Germinal center (tissue), 1 donor: Measurements from ENCODE around the gene IRX3.

Experiments
- DNase-seq: peaks from one replicate; pipeline ENCODE4 v3.0.0; 2012; ENCODE audit warnings: mixed read lengths, low spot score

IRX3 gene

DNA sequence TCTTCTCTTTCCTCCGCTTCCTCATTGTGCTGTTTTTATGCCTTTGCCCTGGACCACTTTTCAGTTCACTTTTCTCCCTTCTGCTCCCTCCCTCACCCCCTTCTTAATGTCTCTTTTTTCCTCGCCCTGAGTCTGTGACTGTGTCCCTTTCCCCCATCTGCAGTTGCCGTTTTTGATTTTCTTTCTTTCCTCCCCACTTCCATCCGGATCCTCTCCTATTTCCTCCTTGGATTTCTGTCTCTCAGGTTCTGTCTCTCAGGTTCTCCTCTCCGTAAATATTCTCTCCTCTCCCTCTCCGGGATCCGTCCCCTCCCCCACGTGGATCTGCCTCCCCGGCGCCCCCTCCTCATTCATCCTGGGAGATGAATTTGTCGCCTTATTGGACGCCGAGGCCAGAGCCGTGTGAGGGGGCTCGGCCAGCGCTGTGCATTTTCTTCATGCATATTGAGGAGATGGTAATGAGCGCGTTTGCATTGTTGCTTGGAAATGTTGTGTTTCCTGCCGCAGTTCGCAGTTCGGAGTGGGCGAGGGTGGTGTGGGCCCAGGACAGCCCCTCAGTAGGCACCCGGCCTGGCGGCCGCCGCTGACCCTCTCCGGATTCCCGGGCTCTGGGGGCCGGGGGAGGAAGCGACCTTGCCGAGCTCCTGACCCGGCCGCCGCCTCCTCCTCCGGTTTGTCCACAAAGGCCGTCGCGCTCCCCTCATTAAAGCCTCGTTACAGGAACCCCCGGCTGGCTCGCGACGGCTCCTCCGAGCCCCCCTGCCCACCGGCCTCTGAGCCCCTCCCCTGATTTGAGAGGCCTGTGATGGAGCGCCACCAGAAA is 4.5 kb upstream of the IRX3 start:
- no peak for DNase-seq

DNA sequence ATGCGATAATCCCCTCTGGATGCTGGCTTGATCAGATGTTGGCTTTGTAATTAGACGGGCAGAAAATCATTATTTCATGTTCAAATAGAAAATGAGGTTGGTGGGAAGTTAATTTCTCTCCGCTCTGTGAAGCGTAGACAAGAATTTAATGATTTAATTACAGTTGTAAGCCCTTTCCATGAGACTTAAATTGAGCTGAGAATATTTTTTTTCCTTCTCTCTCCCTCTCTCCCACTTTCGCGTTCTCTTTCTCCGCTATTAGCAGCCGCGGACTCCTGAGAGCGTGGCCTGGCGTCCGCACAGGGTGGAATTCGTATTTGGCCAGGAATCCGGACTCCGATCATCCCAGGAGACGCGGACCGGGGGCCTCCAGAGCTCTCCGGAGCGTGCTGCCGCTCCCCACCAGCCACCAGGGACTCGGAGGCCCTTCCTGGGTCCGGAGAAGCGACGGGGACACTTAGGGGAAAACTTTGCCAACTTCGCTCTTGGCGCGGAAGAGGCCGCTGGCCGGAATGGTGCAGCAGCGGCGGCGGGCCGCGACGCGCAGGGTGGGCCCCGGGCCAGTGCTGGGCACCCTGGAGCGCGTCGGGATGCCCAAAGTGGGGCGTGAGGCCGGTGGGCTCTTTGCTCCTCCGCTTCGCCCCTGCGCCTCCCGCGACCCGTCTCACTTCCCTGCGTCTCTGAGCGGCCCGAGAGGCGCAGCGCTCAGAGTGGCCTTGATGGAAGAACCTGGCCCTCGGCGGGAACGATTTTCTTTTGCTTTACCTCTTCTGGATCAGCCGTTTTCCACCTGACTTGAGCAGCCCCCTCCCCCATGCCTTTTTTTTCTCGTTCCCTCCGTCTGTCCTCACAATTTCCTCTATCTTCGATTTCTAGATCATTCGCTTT is 3.6 kb upstream of the IRX3 start:
- DNase-seq = no peak

DNA sequence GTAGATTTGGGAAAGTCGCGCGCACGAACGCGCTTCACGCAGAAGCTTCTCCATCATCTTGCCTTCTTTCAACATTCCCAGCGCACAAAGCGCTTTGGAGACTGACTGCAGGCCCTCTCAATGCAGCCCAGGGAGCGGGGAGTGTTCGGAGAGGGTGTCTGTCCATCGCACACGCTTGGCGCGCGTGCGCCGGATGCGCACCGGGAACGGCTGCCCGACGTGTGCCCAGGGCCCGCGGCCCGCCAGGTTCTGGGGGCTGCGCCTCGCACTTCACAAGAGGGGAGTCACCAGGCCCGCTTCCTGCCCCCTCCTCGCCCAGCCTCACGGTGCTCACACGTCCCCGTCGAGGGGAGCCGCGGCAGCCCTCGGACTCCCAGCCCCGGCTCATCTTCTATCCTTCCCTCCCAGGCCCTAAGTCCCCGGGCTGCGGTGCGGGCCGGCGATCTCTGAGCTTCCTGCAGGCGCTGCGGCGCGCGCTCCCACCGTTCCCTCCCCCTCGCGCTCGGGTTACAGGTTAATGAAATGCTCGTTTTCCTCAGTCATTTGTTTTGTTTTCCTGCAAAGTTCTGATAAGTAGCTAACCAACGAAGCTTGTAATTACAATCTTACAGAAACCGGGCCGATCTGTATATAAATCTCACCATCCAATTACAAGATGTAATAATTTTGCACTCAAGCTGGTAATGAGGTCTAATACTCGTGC is 2.8 kb upstream of the IRX3 start:
- DNase-seq = no peak

DNA sequence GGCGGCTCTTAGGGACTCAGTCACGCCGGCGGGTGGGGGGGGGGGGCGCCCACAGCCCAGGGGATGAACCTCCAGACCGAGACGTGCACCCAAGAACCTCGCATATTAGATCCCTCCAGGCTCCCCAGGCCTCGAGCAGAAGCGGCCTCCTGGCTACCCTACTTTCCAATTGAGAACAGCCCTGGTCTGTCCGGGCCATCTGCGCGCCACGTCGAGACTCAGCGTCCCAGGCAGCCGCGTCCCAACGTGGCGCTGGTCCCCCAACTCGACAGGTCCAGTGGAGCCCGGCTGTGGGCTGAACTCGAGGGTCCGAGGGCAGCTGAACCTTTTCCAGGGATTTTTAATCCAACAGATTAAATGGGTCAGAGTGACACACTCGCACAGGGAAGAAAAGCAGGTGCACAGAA is 2.3 kb upstream of the IRX3 start:
- no peak for DNase-seq

DNA sequence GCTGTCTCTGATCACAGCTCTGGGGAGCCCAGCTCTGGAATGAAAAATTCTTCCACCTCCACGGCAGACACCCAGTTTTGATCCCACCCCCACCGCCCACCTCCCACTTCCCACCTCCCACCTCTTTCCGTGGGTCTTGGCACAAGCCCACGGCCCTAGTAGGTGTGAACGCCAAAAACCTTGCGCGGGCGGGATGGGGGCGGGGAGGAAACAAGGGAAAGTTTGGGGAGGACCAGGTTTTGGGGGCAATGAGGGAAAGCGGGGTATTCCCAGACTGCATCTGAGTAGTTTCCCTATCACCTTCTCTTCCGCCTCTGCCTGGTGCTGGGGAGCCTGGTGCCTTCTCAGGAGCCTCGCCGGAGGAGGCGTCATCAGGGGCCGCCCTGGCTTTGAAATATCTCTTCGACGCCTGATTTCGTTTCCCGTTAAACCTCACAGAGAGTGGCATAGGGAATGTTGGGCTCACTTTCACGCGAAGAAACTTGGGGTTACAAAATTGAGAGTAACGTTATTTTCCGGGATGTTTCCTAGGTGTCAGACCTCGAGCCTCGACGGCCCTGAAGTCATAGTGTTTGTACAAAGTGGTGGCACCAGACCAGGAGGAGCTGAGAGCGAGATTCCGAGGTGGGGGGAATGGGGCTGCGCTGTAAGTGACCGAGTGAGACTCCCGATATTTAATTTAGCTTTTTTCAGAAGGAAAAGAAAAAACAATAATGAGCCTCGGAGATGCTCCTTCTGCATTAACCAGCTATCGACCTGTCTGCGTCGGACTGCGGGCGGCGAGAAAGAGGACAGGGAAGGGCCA is 1.6 kb upstream of the IRX3 start:
- DNase-seq = no peak

DNA sequence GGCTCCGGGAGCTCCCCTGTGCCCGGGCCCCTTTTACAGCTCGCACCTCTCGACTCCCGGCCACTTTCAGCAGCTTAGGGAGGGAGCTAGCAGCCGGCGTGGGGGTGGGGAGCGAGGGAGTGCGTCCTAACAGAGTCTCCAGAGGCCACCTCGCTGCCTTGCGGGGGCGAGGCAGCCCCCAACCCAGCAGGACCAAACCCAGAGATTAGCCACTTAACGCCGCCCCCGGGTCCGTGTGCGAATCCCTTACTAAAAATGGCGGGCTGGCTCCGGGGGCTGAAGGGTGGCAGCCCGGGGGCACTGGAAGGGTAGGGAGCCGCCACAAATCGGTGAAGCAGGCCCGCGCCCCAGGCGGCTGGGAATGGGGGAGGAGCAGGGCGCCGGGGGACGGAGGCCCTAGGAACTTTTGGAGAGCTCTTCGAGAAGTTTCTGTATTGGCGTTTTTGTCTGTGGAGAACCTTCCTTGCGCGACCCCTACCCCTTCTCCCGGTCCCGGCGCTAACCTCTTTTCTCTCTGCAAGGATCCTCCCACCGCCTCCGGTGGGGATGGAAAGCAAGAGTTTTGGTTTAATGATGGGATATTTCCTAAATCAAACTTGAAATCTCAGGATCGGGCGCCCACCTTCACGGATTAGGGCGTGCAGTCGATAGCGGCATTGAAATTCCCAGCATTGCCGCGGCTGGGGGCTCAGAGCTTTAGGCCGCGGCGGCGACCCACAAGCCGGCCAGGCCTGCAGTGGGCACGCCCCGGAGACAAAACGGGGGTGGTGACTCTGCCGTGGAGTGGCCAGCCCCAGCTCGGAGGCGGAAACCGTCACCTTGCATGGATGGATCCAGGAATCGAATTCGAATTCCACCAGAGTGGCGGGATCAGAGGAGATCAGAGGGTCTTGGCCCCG is 793 bp upstream of the IRX3 start:
- DNase-seq = no peak

DNA sequence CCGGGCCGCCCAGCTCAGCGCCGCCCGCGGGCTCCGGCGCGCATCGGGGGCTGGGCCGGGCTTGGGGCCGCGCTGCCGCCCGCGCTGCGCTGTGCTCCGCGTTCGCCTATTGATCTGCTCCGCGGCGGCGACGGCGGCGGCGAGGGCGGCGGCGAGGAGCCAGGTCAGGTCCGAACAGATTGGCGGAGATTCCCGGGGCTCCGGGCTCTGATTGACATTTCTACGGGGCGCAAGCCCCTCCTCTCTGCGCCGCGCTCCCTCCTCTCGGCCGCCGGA is 559 bp downstream of the IRX3 start:
- DNase-seq = no peak

DNA sequence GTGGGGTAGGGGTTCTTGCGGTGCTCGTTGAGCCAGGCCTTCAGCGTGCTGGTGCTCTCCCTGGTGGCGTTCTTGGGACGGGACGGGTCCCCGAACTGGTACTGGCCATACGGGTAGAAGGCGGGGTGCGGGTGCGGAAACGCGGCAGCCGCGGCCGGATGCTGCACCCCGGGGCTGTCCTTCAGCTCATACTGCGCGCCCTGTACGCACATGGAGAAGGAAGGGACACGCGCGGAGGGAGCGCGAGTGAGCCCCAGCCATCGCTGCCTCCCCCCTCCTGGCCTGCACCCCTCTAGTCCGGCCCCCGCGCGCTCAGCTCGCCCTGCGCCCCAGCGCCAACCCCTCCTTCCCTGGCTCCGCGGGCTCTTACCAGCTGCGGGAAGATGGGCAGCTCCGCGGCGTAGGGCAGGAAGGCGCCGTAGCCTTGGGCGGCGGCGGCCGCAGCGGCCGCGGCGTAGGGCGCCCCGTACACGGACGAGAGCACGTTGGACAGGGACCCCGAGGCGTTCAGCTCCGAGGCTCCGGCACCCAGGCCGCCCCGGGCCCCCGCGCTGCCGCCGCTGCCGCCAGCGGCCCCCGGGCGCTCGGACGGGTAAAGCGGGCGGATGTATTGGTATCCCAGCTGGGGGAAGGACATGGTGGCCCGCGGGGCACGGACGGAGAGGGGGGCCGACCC is 1.0 kb downstream of the IRX3 start:
- no peak for DNase-seq

DNA sequence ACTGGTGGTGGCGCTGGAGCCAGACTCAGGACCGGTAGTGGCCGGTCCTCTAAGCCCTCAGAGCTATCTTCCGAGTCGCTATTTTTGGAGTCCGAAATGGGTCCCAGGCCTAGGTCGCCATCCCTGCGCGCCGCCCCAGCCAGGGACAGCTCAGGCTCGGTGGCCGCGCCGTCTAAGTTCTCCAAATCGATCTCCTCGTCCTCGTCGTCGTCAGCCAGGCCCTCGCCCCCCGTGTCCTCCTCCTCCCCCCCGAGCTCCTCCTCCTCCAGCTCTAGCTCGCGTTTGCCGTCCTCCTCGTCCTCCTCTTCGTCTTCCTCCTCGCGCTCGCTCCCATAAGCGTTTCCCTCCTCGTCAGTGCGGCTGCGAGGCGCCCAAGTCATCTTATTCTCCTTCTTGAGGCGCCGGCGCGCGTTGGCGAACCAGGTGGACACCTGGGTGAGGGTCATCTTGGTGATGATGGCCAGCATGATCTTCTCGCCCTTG is 1.6 kb downstream of the IRX3 start:
- DNase-seq = no peak

DNA sequence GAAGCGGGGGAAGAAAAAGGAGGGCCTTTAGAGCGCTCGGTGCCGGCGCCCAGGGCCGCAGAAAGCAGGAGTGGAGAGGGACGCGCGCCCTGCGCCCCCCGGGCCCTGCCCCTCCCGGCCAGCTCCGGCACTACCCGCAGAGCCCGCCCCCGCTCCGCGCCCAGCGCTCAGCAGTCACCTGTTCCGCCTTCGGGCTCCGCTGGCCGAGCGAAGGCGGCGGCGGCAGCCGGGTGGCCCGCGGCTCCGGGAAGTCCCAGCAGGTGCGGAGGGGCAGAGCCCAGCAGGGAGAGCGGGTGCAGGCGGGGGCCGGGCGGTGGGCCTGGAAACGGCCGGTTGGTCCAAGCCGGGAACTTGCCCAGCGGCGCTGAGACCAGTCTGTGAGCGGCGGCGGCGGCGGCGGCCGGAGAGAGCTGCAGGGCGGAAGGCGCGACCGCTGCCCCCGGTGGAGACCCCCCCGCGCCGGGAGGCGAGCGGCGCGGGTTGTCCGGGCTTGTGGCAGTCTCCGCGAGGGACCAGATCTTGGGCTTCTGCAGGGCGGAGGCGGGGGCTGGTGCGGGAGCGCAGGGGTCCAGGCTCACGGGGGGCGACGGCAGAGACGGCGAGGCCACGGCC is 2.2 kb downstream of the IRX3 start:
- DNase-seq = no peak

DNA sequence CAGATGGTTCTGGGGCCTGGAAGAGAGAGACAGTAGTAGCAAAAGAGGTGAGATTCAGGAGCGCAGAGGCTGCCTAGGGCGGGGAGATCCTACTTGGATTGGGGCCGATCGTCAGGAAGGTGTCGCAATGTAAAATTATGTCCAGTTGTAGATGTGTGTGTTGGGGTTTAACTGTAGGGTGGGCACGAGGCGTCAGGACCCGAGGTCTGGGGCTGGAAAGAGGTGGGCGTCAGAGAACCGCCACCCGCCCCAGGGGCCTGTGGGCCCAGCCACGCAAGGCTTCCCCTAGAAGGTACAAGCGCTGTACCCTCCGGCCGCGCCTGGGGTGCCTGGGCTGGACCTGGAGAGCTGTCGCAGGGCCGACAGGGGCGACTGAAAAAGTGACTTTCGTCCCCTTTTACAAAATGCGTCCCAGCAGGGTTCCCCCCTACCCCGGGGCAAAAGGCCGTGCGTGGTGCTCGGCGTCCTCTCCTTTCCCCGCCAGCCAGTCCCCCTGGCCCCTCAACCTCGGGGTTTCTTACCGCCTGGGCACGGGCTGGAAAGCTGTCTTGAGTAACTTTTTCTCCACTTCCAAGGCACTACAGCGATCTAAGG is 2.8 kb downstream of the IRX3 start:
- DNase-seq = no peak

DNA sequence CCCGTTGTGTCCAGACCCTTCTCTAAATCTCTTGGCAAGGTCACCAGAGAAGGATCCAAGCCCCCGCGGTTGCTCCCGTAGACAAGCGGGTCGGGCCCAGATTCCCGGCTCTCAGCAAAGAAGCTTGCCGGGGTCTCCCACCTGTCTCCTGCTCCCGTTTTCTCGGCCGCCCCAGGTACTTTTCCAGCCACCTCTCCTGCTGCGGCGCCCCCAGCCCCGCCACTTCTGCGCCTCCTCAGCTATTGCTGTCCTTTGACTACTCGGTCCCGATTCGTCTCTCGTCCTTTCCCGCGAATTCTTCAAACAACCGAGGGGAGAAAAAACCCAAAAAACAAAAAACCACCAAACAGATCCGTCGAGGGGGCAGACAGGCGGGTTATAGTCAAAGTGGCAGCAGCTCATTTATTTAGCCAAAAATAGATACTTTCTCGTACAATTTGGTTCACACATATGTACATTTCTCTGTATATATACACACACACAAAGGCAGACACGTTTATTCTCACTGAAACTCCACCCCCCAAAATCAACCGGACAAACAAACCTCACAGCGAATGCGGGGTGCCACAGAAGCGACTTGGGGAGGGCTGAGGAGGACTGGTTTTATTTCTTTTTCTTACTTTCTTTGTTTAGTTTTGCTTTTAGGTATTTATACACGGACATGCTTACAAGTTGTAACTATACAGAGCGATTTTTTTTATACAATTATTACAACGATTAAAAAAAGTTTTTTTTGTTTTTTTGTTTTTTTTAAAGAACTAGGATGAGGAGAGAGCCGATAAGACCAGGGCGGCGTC is 3.5 kb downstream of the IRX3 start:
- DNase-seq = no peak

DNA sequence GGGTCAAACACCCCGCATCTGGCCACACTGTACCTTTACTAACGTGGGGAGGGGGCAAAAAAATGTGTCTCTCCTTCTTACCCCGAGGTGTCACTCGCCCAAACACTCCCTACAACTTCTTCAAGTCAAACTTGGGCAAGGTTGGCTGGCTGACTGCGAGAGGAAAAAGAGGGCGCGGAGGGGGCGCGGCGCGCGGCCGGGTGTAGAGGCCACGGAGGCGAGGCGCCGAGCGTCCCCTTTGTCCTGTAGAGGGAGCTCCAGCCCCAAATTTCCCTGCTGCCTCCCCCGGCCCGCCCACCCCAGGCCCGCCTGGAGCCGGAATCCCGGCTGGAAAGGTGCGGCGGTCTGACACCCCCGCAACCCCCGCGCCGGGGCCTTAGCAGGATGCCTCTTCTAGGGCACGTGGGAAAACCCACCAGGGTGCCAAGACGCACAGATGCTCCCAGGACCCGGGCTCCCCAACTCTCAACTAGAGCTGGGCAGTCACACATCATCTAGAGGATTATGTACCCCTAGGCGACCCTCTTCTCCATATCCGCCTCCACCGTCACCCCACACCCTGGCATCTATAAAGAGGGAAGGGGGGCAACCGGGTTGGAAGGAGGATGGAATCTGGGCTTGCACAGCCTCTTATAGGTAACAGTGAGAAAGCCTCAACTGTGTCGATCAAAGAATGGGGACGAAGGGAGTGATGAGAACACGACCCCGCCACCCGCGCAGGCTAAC is 4.2 kb downstream of the IRX3 start:
- peak; percentile 51 for DNase-seq

DNA sequence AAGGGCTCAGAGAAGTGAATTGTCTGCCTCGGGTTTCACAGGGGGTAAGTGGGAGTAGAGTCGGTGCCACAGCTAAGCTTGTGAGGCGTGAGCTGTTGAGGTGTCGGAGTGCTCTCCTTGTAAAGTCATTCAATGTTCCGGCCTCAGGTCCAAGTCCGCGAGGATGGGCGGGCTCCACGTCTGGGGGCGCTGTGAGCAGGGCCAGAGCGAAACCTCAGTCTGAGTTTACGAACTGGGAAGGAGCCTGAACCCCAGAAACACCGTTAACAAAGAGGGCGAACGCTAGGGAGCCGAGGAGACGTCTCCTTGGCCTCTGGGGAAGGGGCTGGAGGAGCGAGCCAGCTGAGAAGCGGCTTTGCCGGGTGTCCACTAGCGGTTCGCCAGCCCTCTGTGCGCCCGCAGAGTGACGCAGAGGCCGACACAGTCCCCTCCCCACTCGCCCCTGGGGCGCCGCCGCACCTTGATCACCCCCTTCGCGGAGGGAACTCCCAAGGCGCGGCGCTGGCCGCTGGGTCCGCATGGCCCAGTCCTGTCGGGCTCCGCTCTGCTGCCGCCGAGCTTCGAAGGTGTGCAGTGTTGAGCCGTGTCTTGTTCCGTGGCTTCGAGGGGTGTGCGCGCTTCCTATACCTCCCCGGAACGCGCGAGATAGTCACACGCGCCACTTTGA is 4.9 kb downstream of the IRX3 start:
- DNase-seq = no peak

DNA sequence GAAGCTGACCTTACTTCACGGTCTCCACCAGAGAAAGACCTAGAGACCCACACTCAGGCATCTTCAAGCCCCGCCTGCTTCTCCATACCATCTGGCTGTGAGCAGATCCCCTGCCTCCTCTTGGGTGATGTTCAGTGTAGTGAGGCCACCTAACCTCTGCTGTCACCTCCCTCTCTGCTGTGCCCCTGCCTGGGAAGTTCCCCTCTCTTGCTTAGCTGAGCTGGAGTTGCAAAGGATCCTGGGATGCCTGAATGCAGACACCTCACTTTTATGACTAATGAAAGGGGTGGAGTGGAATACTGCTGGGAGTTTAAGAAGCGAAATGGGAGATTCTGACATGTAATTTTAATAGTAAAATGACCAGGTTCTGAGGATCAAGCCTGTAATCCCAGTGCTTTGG is 5.8 kb downstream of the IRX3 start:
- no peak for DNase-seq

DNA sequence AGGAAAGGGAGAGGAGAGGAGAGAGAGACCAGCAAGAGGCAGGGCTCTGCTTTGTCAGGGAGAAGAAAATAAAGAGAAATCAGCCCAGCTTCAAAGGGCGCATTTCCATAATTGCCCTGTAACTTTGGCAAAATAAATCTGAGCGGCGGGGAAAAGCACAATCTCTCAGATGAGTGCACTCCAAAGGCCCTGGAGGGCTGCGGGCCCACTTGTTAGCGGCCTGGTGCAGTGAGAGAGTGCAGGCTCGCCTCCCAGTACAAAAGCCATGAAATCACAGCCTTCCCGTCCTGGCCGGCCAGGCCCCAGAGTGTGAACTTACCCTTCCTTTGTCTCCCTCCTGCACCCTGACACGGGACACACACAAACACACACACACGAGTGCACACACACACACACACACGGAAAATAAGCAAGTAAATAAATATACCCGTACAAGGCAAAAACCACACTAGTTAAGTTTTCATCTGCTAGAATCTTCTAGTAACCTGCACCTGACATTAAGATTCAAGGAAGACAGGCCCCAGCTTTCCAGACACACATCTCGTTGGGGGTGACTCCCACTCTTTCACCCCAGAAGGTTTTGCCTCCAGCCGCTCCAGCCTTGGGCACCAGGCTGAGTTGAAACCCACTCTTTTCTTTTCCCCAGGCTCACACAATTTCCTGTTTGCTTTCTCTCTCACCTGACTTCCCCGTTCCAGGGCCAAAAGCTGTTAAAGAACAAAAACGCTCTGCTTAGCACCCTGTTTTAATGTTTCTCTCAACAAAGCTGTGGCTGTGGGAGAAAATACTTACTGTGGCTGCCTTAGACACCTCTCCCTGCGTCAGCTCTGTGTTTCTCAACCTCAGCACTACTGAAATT is 8.5 kb downstream of the IRX3 start:
- no peak for DNase-seq
